Neural cell (in vitro differentiated cells): ENCODE results near the gene DUOX1.
"Not testable (repeated sequence)": the region's sequence is repeated elsewhere in the genome, so short reads cannot be mapped to it uniquely, and the experiment has no call there.

Experiments
- CTCF ChIP-seq: fragments of 450-650 bp; IDR thresholded peaks from 2 replicates; pipeline ENCODE4 v1.5.1; 2014; ENCODE audit warnings: antibody characterized with exemption, mild to moderate bottlenecking, moderate library complexity; ENCODE audit not compliant: poor library complexity, severe bottlenecking
- EP300 ChIP-seq: fragments of 450-650 bp; conservative IDR thresholded peaks from 2 replicates; pipeline ENCODE4 v1.6.1; 2014; ENCODE audit warnings: antibody characterized with exemption, mild to moderate bottlenecking, moderate library complexity; ENCODE audit not compliant: poor library complexity, severe bottlenecking
- EZH2 ChIP-seq: fragments of 200-600, 300-800 bp; shearing (Covaris generic), sonication (generic); IDR thresholded peaks from 2 replicates; pipeline ENCODE4 v1.6.1; 2014; ENCODE audit warnings: antibody characterized with exemption, low read length, borderline replicate concordance, mild to moderate bottlenecking; ENCODE audit not compliant: insufficient read depth, poor library complexity, severe bottlenecking
- MXI1 ChIP-seq: fragments of 450-650 bp; conservative IDR thresholded peaks from 2 replicates; pipeline ENCODE4 v1.6.1; 2014; ENCODE audit warnings: antibody characterized with exemption, mild to moderate bottlenecking; ENCODE audit not compliant: poor library complexity, severe bottlenecking
- POLR2AphosphoS5 ChIP-seq: IDR thresholded peaks from 2 replicates; pipeline ENCODE4 v1.6.1; 2012
- TAF1 ChIP-seq: IDR thresholded peaks from 2 replicates; pipeline ENCODE4 v1.6.1; 2012; ENCODE audit warnings: low read depth

GRCh38 chr15:45080593-45080992, 49.2 kb upstream of the DUOX1 start:
- not testable (repeated sequence) for TF ChIP-seq POLR2AphosphoS5, CTCF, MXI1, TAF1, EZH2, EP300
